HepG2 (cell line): Measurements from ENCODE around the gene DENND4B. TPM values are rescaled to one million over a fixed set of nuclear protein-coding genes. Genes with fewer than 3 reads are reported as not detected.

Experiments
- ARHGAP35 ChIP-seq: sonication (generic); formaldehyde crosslinking; IDR thresholded peaks from 2 replicates; pipeline ENCODE4 v1.9.0; 2022; ENCODE audit warnings: mild to moderate bottlenecking, inconsistent platforms, moderate library complexity, missing genetic modification reagents, borderline replicate concordance
- BHLHE40 ChIP-seq: IDR thresholded peaks from 2 replicates; pipeline ENCODE4 v1.6.1; 2011; ENCODE audit warnings: low read length, improper control_type of control experiment
- GABPA ChIP-seq, 2 experiments: IDR thresholded peaks; 2 replicates each; pipeline ENCODE4 v1.6.1; 2011 to 2016; ENCODE audit warnings: low read depth in 2 of 2, low read length in 1 of 2, missing biosample characterization in 1 of 2, missing genetic modification characterization in 1 of 2
- JUND ChIP-seq: sonication (generic); formaldehyde crosslinking; IDR thresholded peaks from 2 replicates; pipeline ENCODE4 v1.8.0; 2022; ENCODE audit warnings: mild to moderate bottlenecking, missing genetic modification reagents
- NR2F6 ChIP-seq, 2 experiments: IDR thresholded peaks; 2 replicates each; pipeline ENCODE4 v1.6.1; 2016; ENCODE audit warnings: antibody characterized with exemption in 1 of 2, mild to moderate bottlenecking in 1 of 2
- PAF1 ChIP-seq: IDR thresholded peaks from 2 replicates; pipeline ENCODE4 v1.6.1; 2016; ENCODE audit warnings: missing genetic modification reagents, missing compliant biosample characterization
- PHF8 ChIP-seq: sonication (generic); formaldehyde crosslinking; IDR thresholded peaks from 2 replicates; pipeline ENCODE4 v1.5.0; 2020; ENCODE audit warnings: missing genetic modification reagents
- SYNCRIP ChIP-seq: fragments of 200-400 bp; formaldehyde crosslinking; IDR thresholded peaks from 2 replicates; pipeline ENCODE4 v1.6.1; 2018; ENCODE audit warnings: mild to moderate bottlenecking, low read depth, low read length; ENCODE audit not compliant: insufficient read depth
- ZFP36L1 ChIP-seq: sonication (generic); formaldehyde crosslinking; IDR thresholded peaks from 2 replicates; pipeline ENCODE4 v1.8.0; 2022; ENCODE audit warnings: mild to moderate bottlenecking, missing genetic modification reagents, moderate library complexity
- ZKSCAN8 ChIP-seq: IDR thresholded peaks from 2 replicates; pipeline ENCODE4 v1.6.1; 2016; ENCODE audit warnings: borderline replicate concordance, missing genetic modification reagents, missing compliant biosample characterization
- ZNF431 ChIP-seq: sonication (generic); formaldehyde crosslinking; IDR thresholded peaks from 2 replicates; pipeline ENCODE4 v1.9.0; 2022; ENCODE audit warnings: missing genetic modification reagents, low read depth, mild to moderate bottlenecking, borderline replicate concordance
- polyA plus RNA-seq, 8 experiments: library from polyadenylated mRNA; depleted of rRNA in 3 of 8; stranded (reverse) in 7 of 8; unstranded in 1 of 8; fragments of >200 nt; fragmentation: Illumina TruSeq in 4 of 8; extraction: Trizol in 4 of 8; gene quantifications; 2 replicates each; pipeline versions ENCODE4 v1.2.1 to v1.2.3, GENCODE V29; 2011 to 2016; ENCODE audit warnings: low read depth in 4 of 8, missing spikeins in 1 of 8, mixed read lengths in 1 of 8; ENCODE audit not compliant: insufficient read depth in 1 of 8
- total RNA-seq, 5 experiments: library from RNA; depleted of rRNA; stranded (reverse); fragments of >200 nt; fragmentation: Illumina TruSeq; extraction: Trizol; gene quantifications; 2 replicates each; pipeline ENCODE4 v1.2.3, GENCODE V29; 2016; ENCODE audit warnings: low read depth in 1 of 5
- TF ChIP-seq, protein P1 (sequence below): IDR thresholded peaks from 2 replicates; pipeline ENCODE4 v1.6.1; 2012; ENCODE audit warnings: inconsistent platforms
- TF ChIP-seq, protein P2 (sequence below): sonication (generic); formaldehyde crosslinking; IDR thresholded peaks from 2 replicates; pipeline ENCODE4 v1.4.0; 2020; ENCODE audit warnings: missing genetic modification reagents, borderline replicate concordance
- TF ChIP-seq, protein P3 (sequence below): sonication (generic); formaldehyde crosslinking; IDR thresholded peaks from 2 replicates; pipeline ENCODE4 v1.4.0; 2020; ENCODE audit warnings: missing genetic modification reagents; ENCODE audit errors: not compliant biosample characterization
- TF ChIP-seq, protein P4 (sequence below): sonication (generic); formaldehyde crosslinking; IDR thresholded peaks from 2 replicates; pipeline ENCODE4 v1.5.1; 2020; ENCODE audit warnings: mild to moderate bottlenecking, moderate library complexity, missing genetic modification reagents
- TF ChIP-seq, protein P5 (sequence below): sonication (generic); formaldehyde crosslinking; conservative IDR thresholded peaks from 2 replicates; pipeline ENCODE4 v1.4.0; 2020; ENCODE audit warnings: missing genetic modification reagents
- TF ChIP-seq, protein P6 (sequence below): sonication (generic); formaldehyde crosslinking; IDR thresholded peaks from 2 replicates; pipeline ENCODE4 v1.4.0; 2020; ENCODE audit warnings: missing genetic modification reagents, borderline replicate concordance
- TF ChIP-seq, protein P7 (sequence below): sonication (generic); formaldehyde crosslinking; IDR thresholded peaks from 2 replicates; pipeline ENCODE4 v1.8.1; 2023; ENCODE audit warnings: mild to moderate bottlenecking, moderate library complexity, missing genetic modification reagents

DENND4B gene
- total and polyA plus RNA-seq, 2 of the 13 experiments (the other 11 are each of a cell fraction or from before 2014, with no cell fraction given): 15.1 to 20.3 TPM

DNA sequence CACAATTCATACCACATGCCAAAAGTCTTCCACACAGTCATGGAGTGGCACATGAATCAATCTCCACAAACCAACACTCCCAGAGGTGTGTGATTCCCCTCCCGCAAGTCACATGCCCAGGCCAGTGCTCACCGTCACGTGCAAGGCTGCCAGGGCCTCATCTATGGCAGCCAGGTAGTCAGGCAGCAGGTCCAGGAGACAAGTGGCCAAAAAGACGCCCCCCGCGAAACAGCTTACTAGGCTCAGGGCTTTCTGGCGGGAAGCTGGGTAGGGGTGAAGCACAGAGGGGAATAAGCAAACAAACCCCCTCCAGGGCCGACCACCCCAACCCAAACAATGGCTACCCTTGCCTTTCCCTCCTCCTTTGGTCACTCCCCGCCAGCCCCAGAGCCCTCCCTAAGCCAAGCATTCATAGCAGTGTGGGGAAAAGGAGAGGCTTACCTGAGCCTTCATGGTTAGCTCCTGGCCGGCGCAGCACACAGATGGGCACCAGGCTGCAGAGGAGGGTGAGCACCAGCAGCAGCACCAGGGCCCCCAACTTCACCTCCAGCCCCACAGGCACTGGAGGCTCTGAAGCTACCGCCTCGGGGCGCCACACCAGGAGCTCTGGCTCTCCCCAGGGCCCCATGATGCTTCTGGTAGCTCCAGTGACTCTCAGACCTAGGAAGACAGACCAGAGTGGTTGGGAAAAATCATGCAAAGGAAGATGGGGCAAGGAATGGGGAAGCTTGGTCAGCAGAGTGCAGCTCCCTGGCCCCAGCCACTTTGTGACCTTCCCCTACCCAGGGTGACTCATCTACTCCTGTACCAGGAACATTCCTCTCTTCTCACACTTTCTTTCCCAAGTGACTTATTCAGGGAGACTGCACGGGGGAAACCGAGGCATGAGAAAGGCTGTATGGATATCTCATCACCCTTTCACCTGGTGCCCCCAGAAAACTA, 15.8 kb upstream of the DENND4B start (continued):
- TF ChIP-seq SYNCRIP (no peak), ARHGAP35 (CRISPR knock-in tag) (no peak), NR2F6 (IDR thresholded peaks at IDR 0.05) (no peak), NR2F6 (CRISPR knock-in tag; IDR thresholded peaks at IDR 0.05) (no peak), BHLHE40 (0 out of 2 replicates have a peak, but pooled peaks have one; percentile 7), PAF1 (CRISPR knock-in tag) (no peak), PHF8 (CRISPR knock-in tag) (no peak), ZKSCAN8 (CRISPR knock-in tag) (no peak), GABPA (IDR thresholded peaks at IDR 0.05; ENCODE audit: low read depth, low read length) (no peak), GABPA (CRISPR knock-in tag; IDR thresholded peaks at IDR 0.05; ENCODE audit: low read depth) (no peak), ZFP36L1 (CRISPR knock-in tag) (no peak), JUND (CRISPR knock-in tag) (no peak), ZNF431 (no peak)
- TF ChIP-seq, protein P1, sequence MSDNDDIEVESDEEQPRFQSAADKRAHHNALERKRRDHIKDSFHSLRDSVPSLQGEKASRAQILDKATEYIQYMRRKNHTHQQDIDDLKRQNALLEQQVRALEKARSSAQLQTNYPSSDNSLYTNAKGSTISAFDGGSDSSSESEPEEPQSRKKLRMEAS: peak; percentile 20; the same call in 1 of the 2 replicates
- TF ChIP-seq, protein P2, sequence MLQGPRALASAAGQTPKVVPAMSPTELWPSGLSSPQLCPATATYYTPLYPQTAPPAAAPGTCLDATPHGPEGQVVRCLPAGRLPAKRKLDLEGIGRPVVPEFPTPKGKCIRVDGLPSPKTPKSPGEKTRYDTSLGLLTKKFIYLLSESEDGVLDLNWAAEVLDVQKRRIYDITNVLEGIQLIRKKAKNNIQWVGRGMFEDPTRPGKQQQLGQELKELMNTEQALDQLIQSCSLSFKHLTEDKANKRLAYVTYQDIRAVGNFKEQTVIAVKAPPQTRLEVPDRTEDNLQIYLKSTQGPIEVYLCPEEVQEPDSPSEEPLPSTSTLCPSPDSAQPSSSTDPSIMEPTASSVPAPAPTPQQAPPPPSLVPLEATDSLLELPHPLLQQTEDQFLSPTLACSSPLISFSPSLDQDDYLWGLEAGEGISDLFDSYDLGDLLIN (CRISPR knock-in tag): no peak
- TF ChIP-seq, protein P3, sequence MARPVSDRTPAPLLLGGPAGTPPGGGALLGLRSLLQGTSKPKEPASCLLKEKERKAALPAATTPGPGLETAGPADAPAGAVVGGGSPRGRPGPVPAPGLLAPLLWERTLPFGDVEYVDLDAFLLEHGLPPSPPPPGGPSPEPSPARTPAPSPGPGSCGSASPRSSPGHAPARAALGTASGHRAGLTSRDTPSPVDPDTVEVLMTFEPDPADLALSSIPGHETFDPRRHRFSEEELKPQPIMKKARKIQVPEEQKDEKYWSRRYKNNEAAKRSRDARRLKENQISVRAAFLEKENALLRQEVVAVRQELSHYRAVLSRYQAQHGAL (CRISPR knock-in tag): peak; percentile 1
- TF ChIP-seq, protein P4, sequence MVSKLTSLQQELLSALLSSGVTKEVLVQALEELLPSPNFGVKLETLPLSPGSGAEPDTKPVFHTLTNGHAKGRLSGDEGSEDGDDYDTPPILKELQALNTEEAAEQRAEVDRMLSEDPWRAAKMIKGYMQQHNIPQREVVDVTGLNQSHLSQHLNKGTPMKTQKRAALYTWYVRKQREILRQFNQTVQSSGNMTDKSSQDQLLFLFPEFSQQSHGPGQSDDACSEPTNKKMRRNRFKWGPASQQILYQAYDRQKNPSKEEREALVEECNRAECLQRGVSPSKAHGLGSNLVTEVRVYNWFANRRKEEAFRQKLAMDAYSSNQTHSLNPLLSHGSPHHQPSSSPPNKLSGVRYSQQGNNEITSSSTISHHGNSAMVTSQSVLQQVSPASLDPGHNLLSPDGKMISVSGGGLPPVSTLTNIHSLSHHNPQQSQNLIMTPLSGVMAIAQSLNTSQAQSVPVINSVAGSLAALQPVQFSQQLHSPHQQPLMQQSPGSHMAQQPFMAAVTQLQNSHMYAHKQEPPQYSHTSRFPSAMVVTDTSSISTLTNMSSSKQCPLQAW: peak; percentile 0; the same call in 1 of the 2 replicates
- TF ChIP-seq, protein P5, sequence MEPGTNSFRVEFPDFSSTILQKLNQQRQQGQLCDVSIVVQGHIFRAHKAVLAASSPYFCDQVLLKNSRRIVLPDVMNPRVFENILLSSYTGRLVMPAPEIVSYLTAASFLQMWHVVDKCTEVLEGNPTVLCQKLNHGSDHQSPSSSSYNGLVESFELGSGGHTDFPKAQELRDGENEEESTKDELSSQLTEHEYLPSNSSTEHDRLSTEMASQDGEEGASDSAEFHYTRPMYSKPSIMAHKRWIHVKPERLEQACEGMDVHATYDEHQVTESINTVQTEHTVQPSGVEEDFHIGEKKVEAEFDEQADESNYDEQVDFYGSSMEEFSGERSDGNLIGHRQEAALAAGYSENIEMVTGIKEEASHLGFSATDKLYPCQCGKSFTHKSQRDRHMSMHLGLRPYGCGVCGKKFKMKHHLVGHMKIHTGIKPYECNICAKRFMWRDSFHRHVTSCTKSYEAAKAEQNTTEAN (CRISPR knock-in tag): no peak
- TF ChIP-seq, protein P6, sequence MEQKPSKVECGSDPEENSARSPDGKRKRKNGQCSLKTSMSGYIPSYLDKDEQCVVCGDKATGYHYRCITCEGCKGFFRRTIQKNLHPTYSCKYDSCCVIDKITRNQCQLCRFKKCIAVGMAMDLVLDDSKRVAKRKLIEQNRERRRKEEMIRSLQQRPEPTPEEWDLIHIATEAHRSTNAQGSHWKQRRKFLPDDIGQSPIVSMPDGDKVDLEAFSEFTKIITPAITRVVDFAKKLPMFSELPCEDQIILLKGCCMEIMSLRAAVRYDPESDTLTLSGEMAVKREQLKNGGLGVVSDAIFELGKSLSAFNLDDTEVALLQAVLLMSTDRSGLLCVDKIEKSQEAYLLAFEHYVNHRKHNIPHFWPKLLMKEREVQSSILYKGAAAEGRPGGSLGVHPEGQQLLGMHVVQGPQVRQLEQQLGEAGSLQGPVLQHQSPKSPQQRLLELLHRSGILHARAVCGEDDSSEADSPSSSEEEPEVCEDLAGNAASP (CRISPR knock-in tag): no peak
- TF ChIP-seq, protein P7, sequence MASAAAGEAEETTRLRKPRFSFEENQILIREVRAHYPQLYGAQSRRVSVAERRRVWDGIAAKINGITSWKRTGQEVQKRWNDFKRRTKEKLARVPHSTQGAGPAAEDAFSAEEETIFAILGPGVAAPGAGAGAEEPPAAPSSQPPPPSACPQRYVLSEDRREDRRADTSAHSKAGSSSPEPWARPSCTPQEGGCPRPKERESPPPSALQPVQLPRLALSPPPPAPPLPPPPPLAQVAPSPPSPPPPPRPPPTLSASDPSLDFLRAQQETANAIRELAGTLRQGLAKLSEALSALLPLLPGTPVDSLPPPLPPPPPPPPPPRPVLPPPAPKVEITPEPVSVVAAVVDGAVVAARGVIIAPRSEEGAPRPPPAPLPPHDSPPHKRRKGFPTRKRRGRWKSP (CRISPR knock-in tag): no peak
